ENCODE results near the gene PODNL1. TPM values are rescaled to one million over a fixed set of nuclear protein-coding genes. Genes with fewer than 3 reads are reported as not detected.

PODNL1 gene
- total and polyA plus RNA-seq, 2 experiments from 2014 or later: 0.17 to 2.4 TPM

DNA sequence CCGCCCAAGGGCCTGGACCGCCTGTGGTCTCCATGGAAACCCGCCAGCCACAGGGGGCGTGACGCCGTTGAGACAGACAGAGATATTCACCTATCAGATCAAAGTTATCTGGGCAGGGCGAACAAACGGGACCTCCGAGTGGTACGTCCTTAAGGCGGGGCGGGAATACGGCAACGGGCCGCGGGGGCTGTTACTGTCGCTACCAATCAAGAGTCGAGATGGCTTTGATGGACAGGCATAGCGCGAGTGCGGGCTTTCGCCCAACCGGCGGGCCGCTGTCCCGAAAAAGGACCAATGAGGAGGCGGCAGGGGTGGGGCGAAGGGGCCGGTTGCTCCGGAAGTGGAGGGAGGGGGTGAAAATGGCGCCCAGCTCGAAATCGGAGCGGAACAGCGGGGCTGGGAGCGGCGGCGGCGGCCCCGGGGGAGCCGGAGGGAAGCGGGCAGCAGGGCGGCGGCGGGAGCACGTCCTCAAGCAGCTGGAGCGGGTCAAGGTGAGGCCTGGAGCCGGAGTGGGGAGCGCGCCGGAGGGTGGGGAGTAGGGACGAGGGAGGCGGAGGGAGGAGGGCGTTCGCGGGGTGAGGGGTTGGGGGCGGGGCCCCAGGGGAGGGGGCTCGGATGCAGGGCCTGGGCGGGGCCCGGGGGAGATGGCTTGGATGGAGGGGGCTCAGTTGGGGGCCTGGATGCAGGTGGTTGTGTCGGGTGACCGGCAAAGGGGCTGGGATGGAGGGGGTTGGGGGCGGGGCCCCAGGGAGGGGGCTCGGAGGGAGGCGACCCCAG lies 14.1 kb upstream of the PODNL1 start, which contains the start of gene DCAF15:
Gene DCAF15, plus strand, starts transcription at position 356 of the 777 bp plus-strand sequence. Its CDS starts 4 bp downstream, at position 360.
- peak; percentile 100 for DNase-seq (ENCODE audit: low spot score)
- peaks cover 5% of the 10 kb centered on the region for H3K4me1 ChIP-seq (ENCODE audit: insufficient read depth)
- peaks cover 23% of the 10 kb centered on the region for H3K79me2 ChIP-seq
- H3K4me3 ChIP-seq: peak within 1 kb of the TSS; percentile 37
- peak within 1 kb of the TSS; percentile 75 for H3K27ac ChIP-seq
- H3K36me3 ChIP-seq (replicated peaks; ENCODE audit: insufficient read depth, low read depth): no peaks in the 10 kb centered on the region
- H4K20me1 ChIP-seq (ENCODE audit: insufficient read depth, poor library complexity, severe bottlenecking): no peaks in the 10 kb centered on the region
- no peaks in the 10 kb centered on the region for H3K9me3 ChIP-seq (ENCODE audit: low read depth)
- peak within 1 kb of the TSS; percentile 85 for H3K4me2 ChIP-seq
- no peak for TF ChIP-seq EZH2 (IDR thresholded peaks at IDR 0.05; ENCODE audit: borderline replicate concordance)
- no peak for TF ChIP-seq EZH2phosphoT487 (IDR thresholded peaks at IDR 0.05; ENCODE audit: low read depth, severe bottlenecking, unreplicated experiment)
- TF ChIP-seq, protein P1, sequence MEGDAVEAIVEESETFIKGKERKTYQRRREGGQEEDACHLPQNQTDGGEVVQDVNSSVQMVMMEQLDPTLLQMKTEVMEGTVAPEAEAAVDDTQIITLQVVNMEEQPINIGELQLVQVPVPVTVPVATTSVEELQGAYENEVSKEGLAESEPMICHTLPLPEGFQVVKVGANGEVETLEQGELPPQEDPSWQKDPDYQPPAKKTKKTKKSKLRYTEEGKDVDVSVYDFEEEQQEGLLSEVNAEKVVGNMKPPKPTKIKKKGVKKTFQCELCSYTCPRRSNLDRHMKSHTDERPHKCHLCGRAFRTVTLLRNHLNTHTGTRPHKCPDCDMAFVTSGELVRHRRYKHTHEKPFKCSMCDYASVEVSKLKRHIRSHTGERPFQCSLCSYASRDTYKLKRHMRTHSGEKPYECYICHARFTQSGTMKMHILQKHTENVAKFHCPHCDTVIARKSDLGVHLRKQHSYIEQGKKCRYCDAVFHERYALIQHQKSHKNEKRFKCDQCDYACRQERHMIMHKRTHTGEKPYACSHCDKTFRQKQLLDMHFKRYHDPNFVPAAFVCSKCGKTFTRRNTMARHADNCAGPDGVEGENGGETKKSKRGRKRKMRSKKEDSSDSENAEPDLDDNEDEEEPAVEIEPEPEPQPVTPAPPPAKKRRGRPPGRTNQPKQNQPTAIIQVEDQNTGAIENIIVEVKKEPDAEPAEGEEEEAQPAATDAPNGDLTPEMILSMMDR (IDR thresholded peaks at IDR 0.05; ENCODE audit: poor library complexity): no peak
- H3K9me2 ChIP-seq (replicated peaks; ENCODE audit: insufficient read depth): no peaks in the 10 kb centered on the region
- H3K27me3 ChIP-seq: no peaks in the 10 kb centered on the region
- WGBS (ENCODE audit: low lambda C conversion rate, missing lambda C conversion rate): under 1% methylated on average over 27 of the region's 65 CpGs
- no peak within 1 kb of the TSS for H2AFZ ChIP-seq

DNA sequence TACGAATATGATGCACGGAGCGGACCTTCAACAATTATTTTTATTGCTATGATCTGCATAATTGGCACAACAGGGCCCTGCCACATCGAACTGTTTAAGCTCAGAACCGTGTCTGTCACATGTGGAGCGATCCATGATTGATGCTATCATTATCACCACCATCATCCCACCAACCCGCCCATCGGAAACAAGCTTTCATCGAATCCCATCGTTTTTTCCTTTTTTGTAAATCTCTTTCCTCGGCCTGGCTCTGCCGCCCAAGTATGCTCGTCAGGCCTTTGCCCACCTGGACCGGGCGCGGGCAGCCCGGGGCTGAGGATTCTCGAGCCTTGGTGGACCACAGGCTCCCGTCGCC lies 13.6 kb upstream of the PODNL1 start:
- no peaks in the 10 kb centered on the region for H3K9me3 ChIP-seq (ENCODE audit: low read depth)
- no peaks in the 10 kb centered on the region for H3K36me3 ChIP-seq (replicated peaks; ENCODE audit: insufficient read depth, low read depth)
- no peaks in the 10 kb centered on the region for H3K27me3 ChIP-seq
- TF ChIP-seq EZH2phosphoT487 (IDR thresholded peaks at IDR 0.05; ENCODE audit: low read depth, severe bottlenecking, unreplicated experiment): no peak
- no peak for TF ChIP-seq EZH2 (IDR thresholded peaks at IDR 0.05; ENCODE audit: borderline replicate concordance)
- TF ChIP-seq, protein P1 (IDR thresholded peaks at IDR 0.05; ENCODE audit: poor library complexity): no peak
- peaks cover 23% of the 10 kb centered on the region for H3K79me2 ChIP-seq
- H4K20me1 ChIP-seq (ENCODE audit: insufficient read depth, poor library complexity, severe bottlenecking): no peaks in the 10 kb centered on the region
- peaks cover 5% of the 10 kb centered on the region for H3K4me1 ChIP-seq (ENCODE audit: insufficient read depth)
- no peak overlapping the region for H2AFZ ChIP-seq
- no peaks in the 10 kb centered on the region for H3K9me2 ChIP-seq (replicated peaks; ENCODE audit: insufficient read depth)
- no peak overlapping the region for H3K4me3 ChIP-seq
- peak; percentile 7 for DNase-seq (ENCODE audit: low spot score)
- peak overlapping the region; percentile 70 for H3K4me2 ChIP-seq
- 19% methylated on average over 20 of the region's 20 CpGs for WGBS (ENCODE audit: low lambda C conversion rate, missing lambda C conversion rate)
- H3K27ac ChIP-seq: no peak overlapping the region

DNA sequence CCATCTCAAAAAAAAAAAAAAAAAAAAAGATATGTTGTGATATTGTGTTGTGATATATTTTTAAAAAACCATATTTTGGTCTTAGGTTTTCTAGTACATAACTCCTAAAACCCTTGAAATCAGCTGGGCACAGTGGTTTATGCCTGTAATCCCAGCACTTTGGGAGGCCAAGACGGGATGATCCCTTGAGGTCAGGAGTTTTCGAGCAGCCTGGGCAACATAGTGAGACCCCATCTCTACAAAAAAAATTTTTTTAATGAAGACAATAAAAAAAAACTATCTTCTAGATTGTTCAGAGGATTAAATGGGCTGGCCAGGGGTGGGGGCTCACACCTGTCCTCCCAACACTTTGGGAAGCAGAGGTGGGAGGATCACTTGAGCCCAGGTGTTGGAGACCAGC lies 12.8 kb upstream of the PODNL1 start:
- H3K36me3 ChIP-seq (replicated peaks; ENCODE audit: insufficient read depth, low read depth): no peaks in the 10 kb centered on the region
- WGBS (ENCODE audit: low lambda C conversion rate, missing lambda C conversion rate): 90% methylated on average over 2 of the region's 2 CpGs

More for the DNA sequence above, 12.8 kb upstream of the PODNL1 start:
- no peaks in the 10 kb centered on the region for H3K9me2 ChIP-seq (replicated peaks; ENCODE audit: insufficient read depth)
- no peak overlapping the region for H3K27ac ChIP-seq
- H3K9me3 ChIP-seq (ENCODE audit: low read depth): no peaks in the 10 kb centered on the region
- peaks cover 23% of the 10 kb centered on the region for H3K79me2 ChIP-seq
- H3K4me3 ChIP-seq: no peak overlapping the region
- no peak for DNase-seq (ENCODE audit: low spot score)
- H4K20me1 ChIP-seq (ENCODE audit: insufficient read depth, poor library complexity, severe bottlenecking): no peaks in the 10 kb centered on the region
- no peak overlapping the region for H2AFZ ChIP-seq
- H3K4me2 ChIP-seq: no peak overlapping the region
- TF ChIP-seq EZH2phosphoT487 (IDR thresholded peaks at IDR 0.05; ENCODE audit: low read depth, severe bottlenecking, unreplicated experiment) (no peak), EZH2 (IDR thresholded peaks at IDR 0.05; ENCODE audit: borderline replicate concordance) (no peak)
- TF ChIP-seq, protein P1 (IDR thresholded peaks at IDR 0.05; ENCODE audit: poor library complexity): no peak
- no peaks in the 10 kb centered on the region for H3K27me3 ChIP-seq
- peaks cover 5% of the 10 kb centered on the region for H3K4me1 ChIP-seq (ENCODE audit: insufficient read depth)
